HT-29 (cell line): ENCODE results near the gene MTCH2. TPM values are rescaled to one million over a fixed set of nuclear protein-coding genes. Genes with fewer than 3 reads are reported as not detected.
A peak's percentile ranks its signal among the peaks of the same experiment; 100 is the strongest.

Experiments
- DNase-seq: peaks from one replicate; pipeline ENCODE4 v3.0.0-alpha.2; 2015; ENCODE audit warnings: low spot score
- total RNA-seq: library from RNA; depleted of rRNA; stranded (reverse); fragments of >200 nt; shearing (Covaris generic); gene quantifications from 2 replicates; pipeline ENCODE4 v1.2.3, GENCODE V29; 2014

Gene MTCH2
- total RNA-seq, 1 experiment from 2014 or later: 109 TPM

DNA sequence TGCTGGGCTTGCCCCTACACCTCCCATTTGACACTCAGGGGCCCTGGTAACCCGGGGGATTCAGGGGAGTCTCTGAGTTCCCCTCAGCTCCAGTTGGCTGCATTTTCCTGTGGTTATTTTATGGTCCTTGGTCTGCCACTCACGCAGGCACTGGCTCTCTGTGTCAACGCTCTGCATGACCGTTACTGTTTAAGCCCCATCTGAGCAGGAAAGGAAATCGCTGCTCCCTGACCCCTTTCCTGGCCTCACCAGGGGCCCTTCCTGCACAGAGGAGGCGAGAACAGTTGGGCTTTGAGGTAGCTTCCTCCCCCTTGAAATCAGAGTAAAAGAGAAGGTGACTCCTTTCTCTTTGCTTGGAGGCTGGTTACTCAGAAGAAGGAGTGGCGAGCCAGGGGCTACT lies 50.6 kb downstream of the MTCH2 start:
- no peak for DNase-seq

DNA sequence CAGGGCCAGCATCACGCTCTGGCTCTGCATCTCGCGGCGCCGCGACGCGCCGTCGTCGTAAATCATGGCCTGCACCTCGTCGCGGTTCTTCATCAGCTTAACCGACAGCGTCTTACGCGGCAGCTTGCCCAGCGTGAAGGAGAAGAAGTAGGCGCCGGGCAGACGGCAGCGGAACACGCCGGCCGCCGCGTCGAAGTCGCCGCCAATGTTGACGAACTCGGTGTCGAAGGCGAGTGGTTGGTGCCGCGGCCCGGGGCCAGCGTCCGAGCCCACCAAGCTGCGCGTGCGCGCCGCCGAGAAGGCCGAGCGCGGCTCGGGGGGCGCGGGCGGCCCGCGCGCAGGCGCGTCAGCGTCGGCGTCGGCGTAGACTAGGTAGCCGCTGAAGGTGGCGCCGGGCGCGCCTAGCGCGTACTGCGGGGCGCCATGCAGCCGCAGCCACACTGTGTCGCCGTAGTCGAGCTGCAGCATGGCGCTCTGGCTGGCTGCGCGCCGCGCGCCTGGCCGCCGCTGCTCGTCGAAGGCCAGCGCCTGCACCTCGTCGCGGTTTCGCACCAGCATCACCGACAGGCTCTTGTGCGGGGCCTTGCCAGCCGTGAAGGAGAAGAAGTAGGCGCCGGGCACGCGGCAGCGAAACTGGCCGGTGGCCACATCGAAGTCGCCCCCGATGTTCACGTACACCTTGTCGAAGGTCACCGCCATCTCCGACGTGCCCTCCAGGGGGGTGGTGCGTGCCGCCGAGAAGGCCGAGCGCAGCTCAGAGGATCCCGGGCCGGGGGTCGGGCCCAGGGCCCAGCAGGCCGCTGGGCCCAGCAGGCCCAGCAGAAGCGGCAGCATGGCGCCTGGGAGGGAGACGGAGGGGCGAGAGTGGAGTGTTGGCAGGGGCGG lies 52.1 kb downstream of the MTCH2 start:
- no peak for DNase-seq

DNA sequence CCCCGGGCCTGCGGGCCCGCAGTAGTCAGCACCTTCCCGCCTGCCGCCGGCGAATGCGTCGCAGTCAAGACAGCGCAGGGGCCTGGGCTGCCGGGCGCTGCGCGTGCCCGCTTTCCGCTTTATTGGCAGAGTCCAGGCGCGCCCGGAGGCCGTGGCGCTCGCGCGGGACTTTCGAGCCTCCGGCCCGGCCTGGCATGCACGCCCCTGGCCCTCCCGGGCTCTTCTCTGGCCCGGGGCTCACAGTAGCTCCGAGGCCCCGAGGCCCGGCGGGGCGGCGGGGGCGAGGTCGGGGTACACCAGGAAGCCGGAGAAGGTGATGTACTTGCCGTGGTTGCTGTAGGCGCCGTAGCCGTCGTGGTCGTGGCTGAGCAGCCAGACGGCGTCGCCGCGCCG lies 52.8 kb downstream of the MTCH2 start:
- DNase-seq: no peak

DNA sequence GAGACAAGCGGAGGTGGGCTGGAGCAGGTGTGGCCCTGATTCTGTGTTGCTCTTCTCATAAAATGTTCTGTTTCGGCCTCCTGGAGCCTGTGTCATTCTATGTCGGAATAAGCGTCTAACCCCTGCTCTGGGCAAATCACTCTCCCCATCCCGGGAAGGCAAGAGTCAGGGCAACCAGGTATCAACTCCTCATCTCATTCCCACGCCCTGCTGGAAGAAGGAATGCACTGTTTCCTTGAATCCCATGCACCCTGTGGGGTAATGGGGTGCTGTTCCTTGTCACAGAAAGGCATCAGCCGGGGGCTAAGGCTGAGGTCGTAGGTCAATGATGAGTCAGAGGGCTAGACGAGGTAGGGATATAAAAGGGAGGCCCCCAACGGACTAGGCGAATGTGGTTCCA lies 53.2 kb downstream of the MTCH2 start:
- DNase-seq: no peak

DNA sequence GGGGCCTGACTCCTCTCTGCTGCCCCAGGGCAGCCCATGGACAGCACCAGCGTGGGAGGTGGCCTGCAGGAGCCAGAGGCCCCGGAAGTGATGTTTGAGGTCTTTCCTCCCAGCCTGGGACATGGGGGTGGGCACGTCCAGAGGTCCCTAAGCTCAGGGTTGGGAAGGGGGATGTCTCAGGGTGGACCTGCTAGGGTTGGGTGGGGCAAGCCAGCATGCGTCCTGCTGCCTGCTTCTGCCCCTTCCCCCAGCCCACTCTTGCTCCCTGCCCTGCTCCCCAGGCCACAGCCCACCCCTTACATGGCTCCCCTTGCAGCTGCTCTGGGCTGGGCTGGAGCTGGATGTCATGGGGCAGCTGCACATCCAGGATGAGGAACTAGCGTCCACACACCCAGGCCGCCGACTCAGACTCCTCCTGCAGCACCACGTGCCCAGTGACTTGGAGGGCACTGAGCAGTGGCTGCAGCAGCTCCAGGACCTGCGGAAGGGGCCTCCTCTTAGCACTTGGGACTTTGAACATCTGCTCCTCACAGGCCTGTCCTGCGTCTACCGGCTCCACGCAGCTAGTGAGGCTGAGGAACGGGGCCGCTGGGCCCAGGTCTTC lies 54.5 kb downstream of the MTCH2 start:
- DNase-seq: no peak

DNA sequence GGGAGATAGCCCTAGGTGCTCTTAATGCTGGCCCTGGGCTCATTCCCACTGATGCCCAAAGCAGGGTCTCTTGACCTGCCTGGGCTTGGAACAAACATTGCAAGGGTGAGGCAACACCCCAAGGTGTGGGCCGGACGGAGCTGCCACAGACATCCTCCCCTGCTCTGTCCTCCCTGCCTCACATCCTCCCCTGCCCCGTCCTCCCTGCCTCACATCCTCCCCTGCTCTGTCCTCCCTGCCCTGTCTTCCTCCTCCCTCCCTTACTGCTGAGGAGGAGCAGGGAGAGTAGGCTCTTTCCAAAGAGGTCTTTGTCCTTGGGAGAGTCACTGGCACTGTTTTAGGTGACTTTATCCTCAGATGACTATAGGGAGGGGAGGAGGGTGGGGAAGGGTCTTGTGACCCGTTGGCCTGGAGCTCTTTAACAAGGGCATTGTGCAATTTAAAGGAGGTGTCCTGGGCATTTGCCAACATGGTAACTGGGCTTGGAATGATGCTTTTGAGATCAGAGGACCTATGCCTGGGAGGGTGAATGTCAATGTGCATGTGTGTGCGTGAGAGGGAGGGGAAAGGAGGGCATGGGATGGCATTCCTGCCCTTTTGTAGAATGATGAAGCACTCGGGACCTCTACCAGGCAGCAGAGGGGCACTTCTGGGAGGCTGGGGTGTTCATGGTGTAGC lies 55.2 kb downstream of the MTCH2 start:
- DNase-seq: no peak

DNA sequence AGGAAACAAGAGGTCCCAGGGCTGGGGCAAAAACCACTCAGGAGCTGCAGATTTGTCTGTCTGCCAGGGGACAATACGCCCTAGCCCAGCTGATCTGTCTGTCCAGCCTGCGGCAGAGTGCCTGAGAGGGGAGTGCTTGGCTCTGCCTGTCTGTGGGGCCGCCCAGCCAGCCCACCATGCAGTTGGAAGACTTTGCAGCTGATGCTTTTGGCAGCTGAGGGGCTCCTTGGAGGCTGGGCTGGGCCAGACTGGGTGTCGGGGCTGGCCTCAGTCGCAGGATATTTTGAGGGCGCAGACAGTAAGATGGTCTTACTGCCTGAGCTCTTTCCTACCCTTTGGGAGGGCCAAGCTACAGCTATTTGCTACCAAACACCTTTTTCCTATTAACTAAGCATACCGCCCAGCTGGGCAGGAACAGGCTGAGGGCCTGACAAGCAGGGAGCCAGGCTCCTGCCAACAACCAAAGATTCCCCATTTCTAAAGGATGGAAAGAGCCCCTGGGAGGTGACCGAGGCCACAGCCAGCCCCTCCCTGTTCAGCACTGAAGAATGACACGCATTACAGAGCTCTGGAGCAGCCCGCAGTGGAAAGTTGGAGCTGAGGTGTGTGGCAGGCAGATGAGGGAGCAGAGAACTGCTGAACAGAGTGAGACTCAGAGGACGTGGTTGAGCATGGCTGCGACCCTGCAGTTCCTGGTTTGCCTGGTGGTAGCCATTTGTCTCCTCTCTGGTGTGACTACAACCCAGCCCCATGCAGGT lies 56.1 kb downstream of the MTCH2 start, which contains the start of gene FAM180B:
Gene FAM180B, plus strand, starts transcription at position 581 of the 758 bp plus-strand sequence. Its CDS starts 91 bp downstream, at position 672.
- DNase-seq: no peak

DNA sequence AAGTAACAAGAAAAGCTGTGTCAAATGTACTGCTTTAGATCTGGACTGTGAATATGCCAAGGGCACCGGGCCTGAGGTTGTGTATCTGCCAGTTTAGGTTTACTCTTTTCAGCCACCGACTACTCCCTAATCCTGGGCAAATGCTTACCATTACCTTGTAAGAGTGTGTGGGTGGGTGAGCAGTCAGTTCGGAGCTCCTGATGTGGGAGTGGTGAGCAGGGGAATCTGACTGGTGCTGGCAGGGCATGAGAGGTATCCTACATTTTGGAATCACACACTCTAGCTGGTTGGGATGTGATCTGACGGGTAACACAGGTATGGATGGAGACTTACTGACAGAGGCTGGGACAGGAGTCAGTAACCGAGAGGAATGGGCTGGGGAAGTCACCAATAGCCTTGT lies 58.5 kb downstream of the MTCH2 start:
- DNase-seq: no peak

DNA sequence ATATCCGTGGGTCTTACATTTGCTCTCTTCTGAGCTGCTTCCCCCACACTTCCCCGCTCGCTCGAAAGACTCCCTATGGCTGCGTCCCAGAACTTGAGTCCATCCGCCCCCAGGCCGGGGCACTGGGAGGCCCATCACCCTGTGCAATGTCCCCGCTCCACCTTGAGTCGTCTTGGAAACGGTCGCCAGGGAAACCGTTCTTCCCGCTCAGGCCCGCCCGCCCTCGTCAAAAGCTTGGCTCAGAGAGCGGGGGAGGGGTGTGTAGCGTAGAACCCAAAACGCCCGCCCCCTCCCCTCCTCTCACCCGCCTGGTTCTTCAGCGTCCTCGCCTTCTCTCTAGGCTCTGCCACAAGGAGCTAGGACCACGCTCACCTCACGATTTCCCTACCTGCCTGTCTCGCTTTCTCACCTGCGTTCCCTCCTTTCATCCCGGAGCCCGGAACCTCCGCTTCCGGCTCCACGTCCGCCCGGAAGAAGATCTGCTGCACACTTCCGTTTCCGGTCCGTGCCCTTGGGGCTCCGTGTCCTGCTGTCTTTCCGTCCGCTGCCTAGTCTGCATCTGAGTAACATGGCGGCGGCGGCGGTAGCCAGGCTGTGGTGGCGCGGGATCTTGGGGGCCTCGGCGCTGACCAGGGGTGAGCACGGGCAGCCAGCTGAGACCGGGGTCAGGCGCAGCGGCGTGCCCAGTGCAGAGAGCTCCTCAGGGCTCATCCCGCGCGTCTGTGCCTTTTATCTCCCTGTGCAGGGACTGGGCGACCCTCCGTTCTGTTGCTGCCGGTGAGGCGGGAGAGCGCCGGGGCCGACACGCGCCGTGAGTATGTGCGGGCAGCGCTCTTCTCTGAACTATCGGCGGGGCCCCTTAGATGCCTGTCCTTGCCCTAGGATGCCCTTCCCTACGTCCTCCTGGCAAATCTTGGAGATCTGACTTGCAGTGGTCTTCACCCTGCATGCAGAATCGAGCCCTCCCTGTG lies 63.5 kb downstream of the MTCH2 start, which contains the start of the genes KBTBD4 and NDUFS3:
Gene KBTBD4, minus strand, starts transcription at position 447 of the 971 bp plus-strand sequence. Its CDS starts 19 bp downstream, at position 428.
Gene NDUFS3, plus strand, starts transcription at position 551 of the 971 bp plus-strand sequence. Its CDS starts 18 bp downstream, at position 569.
- DNase-seq: peak; percentile 98

DNA sequence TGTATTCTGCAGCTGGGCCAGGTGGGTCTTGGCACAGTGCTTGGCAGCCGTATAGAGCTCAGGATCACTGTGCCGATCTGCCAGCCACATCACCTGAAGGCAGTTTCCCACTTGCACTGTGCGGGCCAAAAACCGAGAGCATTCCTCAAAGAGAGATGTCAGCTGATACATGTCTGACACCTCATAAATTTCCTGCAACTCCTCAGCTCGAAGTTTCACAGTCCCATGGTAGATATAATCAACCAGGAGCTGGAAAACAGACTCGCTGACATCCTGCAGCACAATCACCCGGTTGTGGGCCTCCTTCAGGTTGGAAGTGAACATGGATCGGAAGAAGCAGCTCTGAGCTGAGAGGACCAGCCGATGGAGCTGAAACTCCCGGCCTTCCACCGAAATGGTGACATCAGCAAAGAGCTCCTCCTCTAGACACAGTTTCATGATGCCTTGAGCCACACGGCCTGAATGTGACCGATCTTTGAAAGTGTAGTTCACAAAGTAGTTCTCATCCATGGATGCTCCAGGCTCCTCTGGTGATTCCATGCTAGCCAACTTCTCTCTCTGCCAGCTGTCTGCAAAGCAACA lies 64.8 kb downstream of the MTCH2 start:
- no peak for DNase-seq

DNA sequence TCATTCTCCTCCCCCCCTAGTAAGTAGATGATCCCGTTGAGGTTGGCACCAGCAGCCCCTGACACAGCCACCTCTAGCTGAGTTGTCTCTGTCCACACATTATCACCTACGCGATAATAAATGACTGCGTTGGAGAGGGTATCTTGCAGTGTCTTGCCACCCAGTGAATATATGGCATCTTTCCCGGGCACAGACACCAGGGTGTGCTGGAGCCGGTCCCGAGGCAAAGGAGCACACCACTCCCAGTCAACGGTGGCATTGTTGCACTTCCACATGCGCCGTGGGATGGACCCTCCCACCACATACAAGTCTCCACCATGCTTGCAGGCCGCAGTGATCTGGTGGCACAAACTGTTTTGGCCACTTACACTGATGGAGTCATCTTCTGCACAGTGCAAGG lies 69.0 kb downstream of the MTCH2 start:
- no peak for DNase-seq

DNA sequence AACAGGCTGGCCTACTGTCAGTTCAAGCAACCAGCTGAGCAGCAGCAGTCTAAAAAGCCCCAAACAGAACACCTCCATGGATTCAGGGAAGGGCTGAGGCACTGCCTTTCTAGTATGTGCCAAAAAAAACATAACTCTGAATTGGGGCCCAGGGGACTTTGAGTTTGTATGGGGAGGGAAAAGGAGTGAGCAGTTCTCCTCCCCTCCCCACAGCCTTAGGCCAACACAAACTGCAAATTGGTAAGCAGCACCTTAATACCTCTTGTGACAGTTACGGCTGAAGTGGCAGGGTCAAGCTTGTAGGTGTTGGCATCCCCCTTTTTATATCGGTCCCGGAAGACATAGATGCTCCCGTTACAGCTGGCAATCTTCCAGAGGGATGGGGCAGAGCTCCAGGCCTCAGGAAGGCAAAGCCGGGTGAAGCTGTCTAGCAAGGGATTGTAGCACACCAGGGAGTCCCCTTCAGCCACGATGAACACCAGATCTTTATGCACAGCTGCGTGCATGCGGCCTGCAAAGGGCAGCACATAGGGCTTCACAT lies 69.6 kb downstream of the MTCH2 start:
- DNase-seq: no peak

DNA sequence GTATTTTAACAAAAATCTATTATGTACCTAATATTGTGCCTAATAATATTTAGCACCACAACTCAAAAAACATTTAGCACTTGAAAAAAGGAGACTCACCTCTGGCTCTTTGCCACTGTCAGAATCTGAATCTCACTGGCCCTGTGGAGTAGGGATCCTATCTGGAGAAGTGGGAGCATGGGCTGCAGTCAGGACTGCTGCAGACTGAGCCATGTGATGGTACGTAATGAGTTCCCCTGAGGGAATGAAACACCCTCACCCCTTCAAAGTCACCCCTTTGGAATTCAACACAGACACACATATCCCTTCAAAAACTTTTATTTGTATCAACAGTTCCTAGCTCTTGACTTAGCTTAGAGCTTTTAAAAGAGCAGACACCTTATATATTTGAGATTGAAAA lies 70.5 kb downstream of the MTCH2 start:
- DNase-seq: no peak

DNA sequence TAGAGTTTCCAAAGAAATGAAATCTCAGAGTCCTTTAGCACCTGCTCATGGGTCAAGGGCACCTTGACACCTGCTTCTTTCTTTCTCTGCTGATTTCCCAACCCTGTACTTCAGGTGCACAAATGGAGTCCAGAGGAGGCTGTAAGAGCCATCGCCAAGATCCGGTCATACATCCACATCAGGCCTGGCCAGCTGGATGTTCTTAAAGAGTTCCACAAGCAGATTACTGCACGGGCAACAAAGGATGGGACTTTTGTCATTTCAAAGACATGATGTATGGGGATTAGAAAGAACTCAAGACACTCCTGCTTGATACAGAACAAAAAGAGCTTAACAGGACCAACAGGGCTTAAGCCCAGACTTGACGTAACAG lies 71.0 kb downstream of the MTCH2 start:
- DNase-seq: no peak

DNA sequence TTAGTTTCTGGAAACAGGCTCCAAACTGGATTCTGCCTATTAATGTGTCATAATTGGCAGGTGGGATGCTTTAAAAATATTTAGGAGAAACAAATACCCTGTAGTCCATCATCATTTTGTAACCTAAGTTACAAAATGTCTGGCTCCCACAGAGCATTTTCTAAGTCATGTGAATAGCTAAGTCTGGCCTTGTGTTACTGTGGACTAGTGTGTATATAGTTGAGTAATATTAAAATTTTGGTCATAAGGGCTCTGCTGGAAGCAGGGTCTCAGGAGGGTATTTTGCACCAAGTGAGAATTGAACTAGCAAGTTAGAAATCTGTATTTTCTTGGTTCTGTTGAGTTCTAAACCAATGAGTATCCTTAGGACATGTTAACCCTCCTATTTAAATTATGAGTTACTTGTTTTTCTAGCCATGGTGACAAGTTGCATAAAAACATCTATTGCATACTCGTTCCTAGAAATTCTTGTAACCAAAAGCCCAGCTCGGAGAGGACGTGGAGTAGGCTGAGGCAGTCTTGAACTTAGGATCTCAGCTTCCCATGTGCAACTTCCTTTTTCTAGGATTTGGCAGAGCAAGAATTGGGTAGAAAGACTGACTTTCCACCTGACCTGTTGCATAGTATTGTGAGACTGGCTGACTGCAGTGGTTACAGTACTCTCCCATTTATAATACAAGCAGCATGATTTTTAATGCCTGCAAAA lies 71.6 kb downstream of the MTCH2 start:
- no peak for DNase-seq

DNA sequence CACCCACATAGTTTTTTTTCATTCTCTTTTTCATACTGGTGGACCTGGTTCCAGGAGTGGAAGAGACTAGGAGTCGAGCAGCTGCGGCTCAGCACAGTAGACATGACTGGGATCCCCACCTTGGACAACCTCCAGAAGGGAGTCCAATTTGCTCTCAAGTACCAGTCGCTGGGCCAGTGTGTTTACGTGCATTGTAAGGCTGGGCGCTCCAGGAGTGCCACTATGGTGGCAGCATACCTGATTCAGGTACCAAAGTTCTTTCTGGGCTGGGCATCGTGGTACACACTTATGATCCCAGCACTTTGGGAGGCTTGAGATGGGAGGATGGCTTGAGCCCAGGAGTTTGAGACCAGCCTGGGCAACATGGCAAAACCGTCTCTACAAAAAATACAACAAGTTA lies 72.7 kb downstream of the MTCH2 start:
- DNase-seq: no peak
